Measurements from ENCODE around the gene NAXD. TPM values are rescaled to one million over a fixed set of nuclear protein-coding genes. Genes with fewer than 3 reads are reported as not detected.

Gene NAXD
- total and polyA plus RNA-seq, 2 experiments from 2014 or later: 16.9 to 18.5 TPM

GRCh38 chr13:110620596-110620995 lies 5.3 kb downstream of the NAXD start:
- no peaks in the 10 kb centered on the region for H3K9me2 ChIP-seq (ENCODE audit: insufficient read depth)
- peaks cover 97% of the 10 kb centered on the region for H3K79me2 ChIP-seq (replicated peaks; ENCODE audit: insufficient read depth)
- no peak for DNase-seq (ENCODE audit: low spot score)
- no peaks in the 10 kb centered on the region for H3K27me3 ChIP-seq (ENCODE audit: insufficient read depth)
- TF ChIP-seq REST (IDR thresholded peaks at IDR 0.05; ENCODE audit: unreplicated experiment) (no peak), EZH2 (IDR thresholded peaks at IDR 0.05; ENCODE audit: low read depth, unreplicated experiment) (no peak), EZH2phosphoT487 (IDR thresholded peaks at IDR 0.05; ENCODE audit: unreplicated experiment) (no peak)
- Mint-ChIP-seq H3K27ac (no peak overlapping the region), H3K4me3 (no peak overlapping the region), H3K4me1 (peaks cover 27% of the 10 kb centered on the region), H3K9me3 (no peaks in the 10 kb centered on the region), H3K27me3 (ENCODE audit: insufficient read depth, low read depth, poor library complexity) (peaks cover 4% of the 10 kb centered on the region), H3K36me3 (ENCODE audit: low read depth) (peaks cover 11% of the 10 kb centered on the region)
- no peak for ATAC-seq
- H3K4me1 ChIP-seq (ENCODE audit: insufficient read depth): peaks cover 14% of the 10 kb centered on the region
- no peak overlapping the region for H2AFZ ChIP-seq
- peaks cover 54% of the 10 kb centered on the region for H4K20me1 ChIP-seq (replicated peaks; ENCODE audit: insufficient read depth)
- no peaks in the 10 kb centered on the region for H3K36me3 ChIP-seq (ENCODE audit: insufficient read depth)
- no peak overlapping the region for H3K27ac ChIP-seq (ENCODE audit: low read depth)
- 0 out of 2 replicates have a peak, but pooled peaks cover 3% of the 10 kb centered on the region for H3F3A ChIP-seq (replicated peaks; ENCODE audit: low read depth)
- H3K4me3 ChIP-seq: no peak overlapping the region
- no peak overlapping the region for H3K4me2 ChIP-seq

GRCh38 chr13:110624766-110625756 lies 9.7 kb downstream of the NAXD start:
- peak; percentile 26 for ATAC-seq
- peaks cover 48% of the 10 kb centered on the region for H4K20me1 ChIP-seq (replicated peaks; ENCODE audit: insufficient read depth)
- TF ChIP-seq ZNF331 (CRISPR knock-in tag; IDR thresholded peaks at IDR 0.05; ENCODE audit: low read depth) (no peak), CTCF (conservative IDR thresholded peaks at IDR 0.05; ENCODE audit: low read depth in 2 of 2) (no peak), NANOG (IDR thresholded peaks at IDR 0.05; ENCODE audit: borderline replicate concordance) (no peak), POLR2AphosphoS5 (IDR thresholded peaks at IDR 0.05; ENCODE audit: low read depth) (no peak), JUNB (IDR thresholded peaks at IDR 0.05; ENCODE audit: unreplicated experiment) (no peak), EZH2 (IDR thresholded peaks at IDR 0.05; ENCODE audit: low read depth, unreplicated experiment) (no peak), ZNF114 (CRISPR knock-in tag; IDR thresholded peaks at IDR 0.05) (no peak), REST (IDR thresholded peaks at IDR 0.05; ENCODE audit: unreplicated experiment) (no peak), EZH2phosphoT487 (IDR thresholded peaks at IDR 0.05; ENCODE audit: unreplicated experiment) (no peak), STAT1 (IDR thresholded peaks at IDR 0.05; ENCODE audit: unreplicated experiment) (no peak)

More at GRCh38 chr13:110624766-110625756, 9.7 kb downstream of the NAXD start:
- Histone ChIP-seq H3K79me2 (replicated peaks; ENCODE audit: insufficient read depth) (peaks cover 96% of the 10 kb centered on the region), H3K36me3 (ENCODE audit: insufficient read depth) (no peaks in the 10 kb centered on the region), H3K4me2 (no peak overlapping the region), H3K27me3 (ENCODE audit: insufficient read depth) (no peaks in the 10 kb centered on the region), H2AFZ (no peak overlapping the region), H3K27ac (ENCODE audit: low read depth) (0 out of 2 replicates have a peak overlapping the region, but pooled peaks have one; percentile 72), H3K4me1 (ENCODE audit: insufficient read depth) (no peaks in the 10 kb centered on the region), H3F3A (replicated peaks; ENCODE audit: low read depth) (no peaks in the 10 kb centered on the region), H3K9me2 (ENCODE audit: insufficient read depth) (no peaks in the 10 kb centered on the region), H3K4me3 (no peak overlapping the region)
- no peaks in the 10 kb centered on the region for H3K9me3 Mint-ChIP-seq
- 0 out of 2 replicates have a peak overlapping the region, but pooled peaks have one; percentile 47 for H3K27ac Mint-ChIP-seq
- H3K36me3 Mint-ChIP-seq (ENCODE audit: low read depth): peaks cover 34% of the 10 kb centered on the region
- peaks cover 5% of the 10 kb centered on the region for H3K27me3 Mint-ChIP-seq (ENCODE audit: insufficient read depth, low read depth, poor library complexity)
- H3K4me3 Mint-ChIP-seq: no peak overlapping the region
- DNase-seq (ENCODE audit: low spot score): peak; percentile 49
- peaks cover 9% of the 10 kb centered on the region; the same call in 2 of the 3 replicates for H3K4me1 Mint-ChIP-seq

Data from GM23338 (cell line).